Memory B cell (primary cell): ENCODE measurements around the gene RANBP17.
"Not testable (repeated sequence)": the region's sequence is repeated elsewhere in the genome, so short reads cannot be mapped to it uniquely, and the experiment has no call there.

Experiments
- ATAC-seq: fragments of 150-1000 bp; cut with Tn5 transposase; 2 replicates; pipeline ENCODE4 v1.10.0; 2021; ENCODE audit warnings: low read depth, mild to moderate bottlenecking, moderate library complexity
- DNase-seq, 2 donors: peaks; one replicate each; pipeline ENCODE4 v3.0.0; 2022; ENCODE audit warnings: low spot score in 2 of 2
- H3K27ac Mint-ChIP-seq: one replicate; pipeline ENCODE4 v1.8.0; 2022; ENCODE audit warnings: mild to moderate bottlenecking, moderate library complexity, mixed read lengths
- H3K27me3 Mint-ChIP-seq: one replicate; pipeline ENCODE4 v1.8.0; 2022; ENCODE audit warnings: mixed read lengths
- H3K36me3 Mint-ChIP-seq: one replicate; pipeline ENCODE4 v1.8.0; 2022; ENCODE audit warnings: mild to moderate bottlenecking, mixed read lengths
- H3K4me1 Mint-ChIP-seq: one replicate; pipeline ENCODE4 v1.8.0; 2022; ENCODE audit warnings: mixed read lengths
- H3K4me3 Mint-ChIP-seq: one replicate; pipeline ENCODE4 v1.8.0; 2022; ENCODE audit warnings: mild to moderate bottlenecking, moderate library complexity, mixed read lengths
- H3K9me3 Mint-ChIP-seq: one replicate; pipeline ENCODE4 v1.8.0; 2022; ENCODE audit warnings: mixed read lengths

RANBP17 gene

GRCh38 chr5:170937914-170938313 lies 76.1 kb downstream of the RANBP17 start:
- Mint-ChIP-seq H3K27me3 (no peaks in the 10 kb centered on the region), H3K9me3 (peaks cover 3% of the 10 kb centered on the region), H3K27ac (no peak overlapping the region), H3K36me3 (no peaks in the 10 kb centered on the region), H3K4me1 (no peaks in the 10 kb centered on the region), H3K4me3 (no peak overlapping the region)
- ATAC-seq (no peak), DNase-seq (no peak)

DNA sequence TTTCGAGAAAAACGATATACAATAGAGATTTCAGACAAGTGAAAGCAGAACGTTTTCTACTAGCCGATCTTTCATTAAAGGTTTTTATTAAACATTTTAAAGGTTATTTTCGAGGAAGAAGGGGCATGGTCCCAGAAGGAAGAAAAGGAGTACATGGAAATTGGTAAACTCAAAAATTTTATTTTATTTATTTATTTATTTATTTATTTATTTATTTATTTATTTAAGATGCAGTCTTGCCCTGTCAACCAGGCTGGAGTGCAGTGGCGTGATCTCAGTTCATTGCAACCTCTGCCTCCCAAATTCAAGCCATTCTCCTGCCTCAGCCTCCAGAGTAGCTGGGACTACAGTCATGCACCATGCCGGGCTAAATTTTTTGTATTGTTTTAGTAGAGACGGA lies 77.4 kb downstream of the RANBP17 start:
- no peaks in the 10 kb centered on the region for H3K36me3 Mint-ChIP-seq
- no peak overlapping the region for H3K4me3 Mint-ChIP-seq
- ATAC-seq: no peak
- no peaks in the 10 kb centered on the region for H3K27me3 Mint-ChIP-seq
- peaks cover 3% of the 10 kb centered on the region for H3K9me3 Mint-ChIP-seq
- no peaks in the 10 kb centered on the region for H3K4me1 Mint-ChIP-seq
- no peak overlapping the region for H3K27ac Mint-ChIP-seq
- DNase-seq: no peak

GRCh38 chr5:170941788-170942187 lies 80.0 kb downstream of the RANBP17 start:
- Mint-ChIP-seq H3K4me1 (no peaks in the 10 kb centered on the region), H3K4me3 (no peak overlapping the region), H3K27ac (no peak overlapping the region), H3K27me3 (peaks cover 1% of the 10 kb centered on the region), H3K9me3 (peaks cover 3% of the 10 kb centered on the region), H3K36me3 (no peaks in the 10 kb centered on the region)
- DNase-seq (no peak), ATAC-seq (no peak)

DNA sequence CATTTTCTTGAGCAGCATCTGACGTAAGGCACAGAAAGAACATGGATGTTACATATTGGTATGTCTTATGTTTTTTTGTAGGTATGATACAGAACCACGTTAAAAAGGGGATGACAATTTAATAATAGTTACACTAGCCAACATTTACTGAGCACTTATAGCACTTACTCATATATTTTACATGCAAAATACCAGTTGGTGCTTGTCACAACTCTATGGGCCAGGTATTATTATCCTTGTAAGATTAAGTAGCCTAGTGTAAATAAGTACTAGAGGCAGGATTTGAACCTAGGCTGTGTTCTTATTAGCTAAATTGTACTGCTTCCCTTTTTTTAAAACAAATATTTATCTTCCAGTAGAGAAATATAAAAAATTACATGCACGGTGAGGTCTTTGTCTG lies 83.5 kb downstream of the RANBP17 start:
- DNase-seq (no peak), ATAC-seq (no peak)
- peaks cover 3% of the 10 kb centered on the region for H3K9me3 Mint-ChIP-seq
- no peaks in the 10 kb centered on the region for H3K4me1 Mint-ChIP-seq
- H3K36me3 Mint-ChIP-seq: no peaks in the 10 kb centered on the region
- no peak overlapping the region for H3K4me3 Mint-ChIP-seq
- H3K27me3 Mint-ChIP-seq: peaks cover 2% of the 10 kb centered on the region
- H3K27ac Mint-ChIP-seq: no peak overlapping the region

DNA sequence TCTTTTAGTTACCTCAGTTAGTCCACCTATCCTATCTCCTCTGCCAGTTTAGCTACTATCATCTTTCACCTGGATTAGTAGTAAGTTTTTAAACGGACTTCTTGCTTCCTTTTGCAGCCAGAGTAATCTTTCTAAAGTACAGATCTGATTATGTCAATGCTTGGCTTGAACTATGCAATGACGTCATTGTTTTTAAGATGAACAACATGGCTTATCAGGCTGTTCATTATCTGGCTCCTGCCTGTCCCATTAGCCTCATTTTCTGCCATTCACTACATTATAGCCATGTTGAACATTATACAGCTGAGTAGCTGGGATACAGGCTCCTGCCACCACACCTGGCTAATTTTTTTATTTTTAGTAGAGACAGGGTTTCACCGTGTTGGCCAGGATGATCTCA lies 98.7 kb downstream of the RANBP17 start:
- Mint-ChIP-seq H3K36me3 (no peaks in the 10 kb centered on the region), H3K4me1 (no peaks in the 10 kb centered on the region), H3K9me3 (no peaks in the 10 kb centered on the region), H3K27ac (no peak overlapping the region), H3K27me3 (no peaks in the 10 kb centered on the region), H3K4me3 (no peak overlapping the region)
- ATAC-seq (no peak), DNase-seq (no peak)

- H3K36me3 Mint-ChIP-seq: no peaks in the 10 kb centered on the region
- DNase-seq (no peak), ATAC-seq (no peak)
- no peaks in the 10 kb centered on the region for H3K9me3 Mint-ChIP-seq
- H3K27me3 Mint-ChIP-seq: no peaks in the 10 kb centered on the region
- no peak overlapping the region for H3K4me3 Mint-ChIP-seq
- H3K27ac Mint-ChIP-seq: no peak overlapping the region
- H3K4me1 Mint-ChIP-seq: no peaks in the 10 kb centered on the region
Measured at GRCh38 chr5:170963521-170963920, 101.7 kb downstream of the RANBP17 start.

GRCh38 chr5:170974461-170974860 lies 112.6 kb downstream of the RANBP17 start:
- Mint-ChIP-seq H3K9me3 (no peaks in the 10 kb centered on the region), H3K36me3 (no peaks in the 10 kb centered on the region), H3K27me3 (no peaks in the 10 kb centered on the region), H3K4me1 (no peaks in the 10 kb centered on the region), H3K4me3 (no peak overlapping the region), H3K27ac (no peak overlapping the region)
- no peak for ATAC-seq
- DNase-seq: no peak

DNA sequence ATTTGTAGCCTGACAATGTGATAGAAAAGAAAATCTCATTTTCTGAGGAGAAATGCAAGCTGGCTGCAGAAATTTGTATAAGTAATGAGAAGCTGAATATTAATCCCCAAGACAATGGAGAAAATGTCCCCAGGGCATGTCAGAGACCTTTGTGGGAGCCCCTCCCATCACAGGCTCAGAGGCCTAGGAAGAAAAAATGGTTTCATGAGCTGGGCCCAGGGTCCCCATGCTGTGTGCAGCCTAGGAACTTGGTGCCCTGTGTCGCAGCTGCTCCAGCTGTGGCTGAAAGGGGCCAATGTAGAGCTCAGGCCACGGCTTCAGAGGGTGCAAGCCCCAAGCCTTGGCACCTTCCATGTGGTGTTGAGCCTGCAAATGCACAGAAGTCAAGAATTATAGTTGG lies 118.4 kb downstream of the RANBP17 start:
- H3K9me3 Mint-ChIP-seq: peaks cover 14% of the 10 kb centered on the region

GRCh38 chr5:170985486-170985885 lies 123.7 kb downstream of the RANBP17 start:
- no peak for DNase-seq
- H3K36me3 Mint-ChIP-seq: no peaks in the 10 kb centered on the region

More for the DNA sequence above, 118.4 kb downstream of the RANBP17 start:
- H3K4me1 Mint-ChIP-seq, DNase-seq, ATAC-seq, H3K4me3 Mint-ChIP-seq, H3K36me3 Mint-ChIP-seq, H3K27me3 Mint-ChIP-seq, H3K27ac Mint-ChIP-seq: not testable (repeated sequence)

GRCh38 chr5:170986598-170986997 lies 124.8 kb downstream of the RANBP17 start:
- H3K36me3 Mint-ChIP-seq: no peaks in the 10 kb centered on the region
- ATAC-seq: no peak
- no peaks in the 10 kb centered on the region for H3K4me1 Mint-ChIP-seq
- H3K4me3 Mint-ChIP-seq: no peak overlapping the region
- H3K27me3 Mint-ChIP-seq: peaks cover 2% of the 10 kb centered on the region
- H3K9me3 Mint-ChIP-seq: peaks cover 5% of the 10 kb centered on the region
- no peak overlapping the region for H3K27ac Mint-ChIP-seq
- DNase-seq: no peak

More at GRCh38 chr5:170985486-170985885, 123.7 kb downstream of the RANBP17 start:
- Mint-ChIP-seq H3K4me1 (no peaks in the 10 kb centered on the region), H3K9me3 (peaks cover 10% of the 10 kb centered on the region), H3K27me3 (peaks cover 2% of the 10 kb centered on the region), H3K27ac (no peak overlapping the region), H3K4me3 (no peak overlapping the region)
- no peak for ATAC-seq

DNA sequence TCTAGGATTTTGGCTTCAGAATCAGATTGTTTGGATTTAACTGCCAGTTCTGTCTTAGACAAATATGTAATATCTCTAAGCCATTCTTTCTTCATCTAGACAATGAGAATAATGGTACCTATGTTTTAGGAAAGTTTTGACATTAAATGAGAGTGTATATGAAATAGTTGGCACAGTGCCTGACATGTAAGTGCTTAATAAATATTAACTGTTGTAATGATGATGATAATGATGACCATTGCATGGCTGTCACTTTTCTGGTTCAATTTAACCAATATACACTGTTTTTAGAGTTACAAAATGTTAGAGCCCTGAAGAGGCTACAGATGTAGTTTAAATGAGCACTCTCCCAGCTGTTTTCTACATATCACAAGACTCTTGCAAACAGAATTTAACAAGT lies 131.7 kb downstream of the RANBP17 start:
- no peak for DNase-seq
- no peak overlapping the region for H3K27ac Mint-ChIP-seq
- no peak for ATAC-seq

DNA sequence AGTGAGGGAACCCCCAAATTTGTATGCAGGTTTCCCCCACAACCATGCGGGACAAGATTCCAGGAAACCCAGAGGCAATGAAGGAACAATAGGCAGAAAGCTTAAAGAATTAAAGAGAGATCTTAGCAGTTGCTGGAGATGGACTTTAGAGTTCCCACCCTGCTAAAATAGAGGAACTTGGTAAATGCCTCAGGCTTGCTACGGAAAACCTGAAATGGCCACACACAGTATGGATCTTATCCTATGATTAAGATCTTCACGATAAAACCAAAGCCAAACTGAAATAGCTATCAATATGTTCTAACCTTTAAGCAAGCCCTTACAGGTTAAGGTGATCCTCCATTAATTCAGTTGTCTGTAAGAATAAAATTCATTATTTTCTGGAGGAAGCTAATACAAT lies 148.3 kb downstream of the RANBP17 start:
- H3K27me3 Mint-ChIP-seq: no peaks in the 10 kb centered on the region
- no peak overlapping the region for H3K4me3 Mint-ChIP-seq
- no peak overlapping the region for H3K27ac Mint-ChIP-seq
- no peak for ATAC-seq
- peaks cover 13% of the 10 kb centered on the region for H3K9me3 Mint-ChIP-seq
- no peak for DNase-seq
- no peaks in the 10 kb centered on the region for H3K4me1 Mint-ChIP-seq
- H3K36me3 Mint-ChIP-seq: peaks cover 3% of the 10 kb centered on the region

More for the DNA sequence above, 131.7 kb downstream of the RANBP17 start:
- no peaks in the 10 kb centered on the region for H3K4me1 Mint-ChIP-seq
- no peaks in the 10 kb centered on the region for H3K36me3 Mint-ChIP-seq
- no peaks in the 10 kb centered on the region for H3K27me3 Mint-ChIP-seq
- H3K9me3 Mint-ChIP-seq: no peaks in the 10 kb centered on the region
- H3K4me3 Mint-ChIP-seq: no peak overlapping the region

DNA sequence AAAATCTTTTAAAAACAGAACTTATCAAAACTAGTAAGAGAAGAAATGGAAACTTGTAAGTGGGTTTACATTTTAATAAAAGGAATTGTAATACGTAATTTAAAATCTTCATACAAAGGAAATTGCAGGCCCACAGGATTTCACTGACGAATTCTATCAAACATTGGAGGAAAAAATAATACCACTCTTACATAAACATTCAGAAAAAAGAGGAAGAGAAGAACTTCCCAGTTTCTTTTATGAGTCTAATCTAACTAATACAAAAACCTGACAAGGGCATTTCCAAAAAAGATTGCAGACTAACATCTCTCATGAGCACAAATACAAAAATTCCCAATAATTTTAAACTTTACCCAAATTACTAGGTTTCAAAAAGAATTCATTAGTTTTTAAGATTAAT lies 149.0 kb downstream of the RANBP17 start:
- no peak overlapping the region for H3K27ac Mint-ChIP-seq
- H3K36me3 Mint-ChIP-seq: peaks cover 3% of the 10 kb centered on the region
- no peak for DNase-seq
- H3K4me1 Mint-ChIP-seq: no peaks in the 10 kb centered on the region
- H3K9me3 Mint-ChIP-seq: peaks cover 13% of the 10 kb centered on the region
- ATAC-seq: no peak
- H3K27me3 Mint-ChIP-seq: no peaks in the 10 kb centered on the region
- no peak overlapping the region for H3K4me3 Mint-ChIP-seq

DNA sequence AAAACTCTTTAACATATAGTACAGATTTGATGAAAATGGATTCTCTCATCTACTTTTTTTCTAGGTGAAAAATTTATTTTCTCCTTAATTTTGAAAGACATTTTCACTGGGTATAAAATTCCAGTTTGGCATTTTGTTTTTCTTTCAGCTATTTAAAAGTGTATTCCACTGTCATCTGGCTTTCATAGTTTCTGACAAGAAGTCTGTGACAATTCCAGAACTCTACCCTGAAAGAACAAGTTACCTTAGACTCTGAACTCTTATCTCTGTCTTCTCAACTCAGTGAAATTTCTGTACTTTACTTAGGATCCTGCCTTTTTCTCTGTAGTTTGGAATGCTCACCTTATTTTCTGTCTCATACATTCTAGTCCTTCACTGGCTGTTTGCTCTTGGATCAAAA lies 161.7 kb downstream of the RANBP17 start:
- ATAC-seq: no peak
- no peak for DNase-seq
- Mint-ChIP-seq H3K4me3 (no peak overlapping the region), H3K27me3 (no peaks in the 10 kb centered on the region), H3K36me3 (no peaks in the 10 kb centered on the region), H3K27ac (no peak overlapping the region), H3K9me3 (peaks cover 4% of the 10 kb centered on the region), H3K4me1 (no peaks in the 10 kb centered on the region)

GRCh38 chr5:171024084-171024483 lies 162.3 kb downstream of the RANBP17 start:
- DNase-seq: no peak
- ATAC-seq: no peak
- Mint-ChIP-seq H3K27ac (no peak overlapping the region), H3K36me3 (no peaks in the 10 kb centered on the region), H3K4me3 (no peak overlapping the region), H3K27me3 (no peaks in the 10 kb centered on the region), H3K9me3 (peaks cover 4% of the 10 kb centered on the region), H3K4me1 (no peaks in the 10 kb centered on the region)
